Measurements from ENCODE around the gene ADGRL2. TPM values are rescaled to one million over a fixed set of nuclear protein-coding genes. Genes with fewer than 3 reads are reported as not detected.

The ADGRL2 gene
- polyA plus RNA-seq, 3 donors, result not detected

DNA sequence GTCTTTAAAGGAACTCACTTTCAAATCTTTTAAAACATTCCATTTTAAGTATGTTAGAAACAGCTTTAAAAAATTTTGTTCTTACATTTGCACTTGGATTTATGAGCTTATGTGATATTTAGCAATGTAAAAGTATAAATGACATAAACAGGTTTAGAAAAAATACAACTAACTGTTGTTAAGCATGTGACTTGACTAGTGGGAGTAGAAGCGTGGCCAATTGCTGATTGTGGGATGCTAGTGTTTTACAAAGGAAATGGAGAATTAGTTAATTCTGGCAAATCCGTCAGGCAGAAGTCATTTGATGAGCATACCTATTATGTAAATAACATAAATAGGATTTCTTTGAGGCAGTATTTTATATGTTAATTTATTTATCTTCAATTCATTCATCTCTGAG is 175.8 kb downstream of the ADGRL2 start:
- no CpG with 5 or more reads among the region's 2 CpGs for whole genome bisulfite sequencing (ENCODE audit: insufficient coverage)
- Histone ChIP-seq H3K4me3 (replicated peaks in 1 of 3; ENCODE audit: low read depth in 2 of 3, low read length in 3 of 3) (no peak overlapping the region), H3K9me3 (replicated peaks in 1 of 2; ENCODE audit: control insufficient read depth in 1 of 2, insufficient read depth in 1 of 2, low read length in 2 of 2) (no peaks in the 10 kb centered on the region), H3K9ac (ENCODE audit: insufficient read depth, low read length, poor library complexity, severe bottlenecking) (no peak overlapping the region), H4K20me1 (ENCODE audit: insufficient read depth, low read length) (no peaks in the 10 kb centered on the region), H3K4me1 (ENCODE audit: control insufficient read depth in 1 of 2, insufficient read depth in 2 of 2, low read length in 2 of 2) (no peaks in the 10 kb centered on the region), H3K27ac (ENCODE audit: low read depth in 1 of 2, low read length in 2 of 2) (no peak overlapping the region), H3K36me3 (replicated peaks in 1 of 2; ENCODE audit: control insufficient read depth in 1 of 2, insufficient read depth in 2 of 2, low read length in 2 of 2) (no peaks in the 10 kb centered on the region), H3K27me3 (ENCODE audit: control insufficient read depth in 2 of 2, insufficient read depth in 2 of 2, low read length in 2 of 2) (no peaks in the 10 kb centered on the region), H3K4me2 (replicated peaks; ENCODE audit: extremely low read depth, low read length, poor library complexity, severe bottlenecking) (no peak overlapping the region), H2AFZ (ENCODE audit: insufficient read depth, low read depth, low read length, poor library complexity, severe bottlenecking) (no peak overlapping the region), H3K79me2 (ENCODE audit: insufficient read depth, low read length) (no peaks in the 10 kb centered on the region)
- no peak overlapping the region for H3K27ac Mint-ChIP-seq
- DNase-seq, result no peak
- no peaks in the 10 kb centered on the region for H3K36me3 Mint-ChIP-seq
- TF ChIP-seq, protein P1, sequence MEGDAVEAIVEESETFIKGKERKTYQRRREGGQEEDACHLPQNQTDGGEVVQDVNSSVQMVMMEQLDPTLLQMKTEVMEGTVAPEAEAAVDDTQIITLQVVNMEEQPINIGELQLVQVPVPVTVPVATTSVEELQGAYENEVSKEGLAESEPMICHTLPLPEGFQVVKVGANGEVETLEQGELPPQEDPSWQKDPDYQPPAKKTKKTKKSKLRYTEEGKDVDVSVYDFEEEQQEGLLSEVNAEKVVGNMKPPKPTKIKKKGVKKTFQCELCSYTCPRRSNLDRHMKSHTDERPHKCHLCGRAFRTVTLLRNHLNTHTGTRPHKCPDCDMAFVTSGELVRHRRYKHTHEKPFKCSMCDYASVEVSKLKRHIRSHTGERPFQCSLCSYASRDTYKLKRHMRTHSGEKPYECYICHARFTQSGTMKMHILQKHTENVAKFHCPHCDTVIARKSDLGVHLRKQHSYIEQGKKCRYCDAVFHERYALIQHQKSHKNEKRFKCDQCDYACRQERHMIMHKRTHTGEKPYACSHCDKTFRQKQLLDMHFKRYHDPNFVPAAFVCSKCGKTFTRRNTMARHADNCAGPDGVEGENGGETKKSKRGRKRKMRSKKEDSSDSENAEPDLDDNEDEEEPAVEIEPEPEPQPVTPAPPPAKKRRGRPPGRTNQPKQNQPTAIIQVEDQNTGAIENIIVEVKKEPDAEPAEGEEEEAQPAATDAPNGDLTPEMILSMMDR (IDR thresholded peaks at IDR 0.05), result no peak
- intact Hi-C loops (cut with micrococcal nuclease), result no loop called here
- peaks cover 0 to 2% (median 0%) of the 10 kb centered on the region in 7 donors for H3K9me3 Mint-ChIP-seq
- H3K4me1 Mint-ChIP-seq, result no peaks in the 10 kb centered on the region
- no peaks in the 10 kb centered on the region for H3K27me3 Mint-ChIP-seq (ENCODE audit: low read depth in 3 of 3)
- H3K4me3 Mint-ChIP-seq, result no peak overlapping the region

DNA sequence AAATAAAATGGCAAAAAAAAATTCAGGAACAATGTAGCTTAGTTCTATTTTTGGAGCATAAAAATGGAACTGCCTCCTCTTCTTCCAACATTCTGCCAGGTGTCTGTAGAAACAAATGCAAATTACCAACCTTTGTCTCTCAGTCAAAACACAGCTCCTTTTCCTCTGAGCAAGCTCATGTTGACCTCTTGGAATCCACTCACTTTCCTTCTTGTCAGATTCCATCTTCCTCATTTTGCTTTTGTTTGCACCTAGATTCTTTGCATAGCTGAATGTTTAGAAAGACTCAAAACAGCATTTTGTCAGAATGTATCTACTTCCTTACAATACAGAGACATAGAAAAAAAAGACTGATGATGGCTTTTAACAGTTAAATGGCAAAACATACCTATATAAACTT is 178.2 kb downstream of the ADGRL2 start:
- intact Hi-C loops (cut with micrococcal nuclease), result no loop called here

More for the DNA sequence above, 178.2 kb downstream of the ADGRL2 start:
- Mint-ChIP-seq H3K4me3 (no peak overlapping the region), H3K27ac (no peak overlapping the region), H3K27me3 (ENCODE audit: low read depth in 3 of 3) (no peaks in the 10 kb centered on the region), H3K9me3 (peaks cover 0 to 2% (median 0%) of the 10 kb centered on the region in 7 donors), H3K4me1 (no peaks in the 10 kb centered on the region), H3K36me3 (no peaks in the 10 kb centered on the region)
- DNase-seq, result no peak
- no peaks in the 10 kb centered on the region for H3K9me3 ChIP-seq (replicated peaks in 1 of 2; ENCODE audit: control insufficient read depth in 1 of 2, insufficient read depth in 1 of 2, low read length in 2 of 2)
- H3K36me3 ChIP-seq (replicated peaks in 1 of 2; ENCODE audit: control insufficient read depth in 1 of 2, insufficient read depth in 2 of 2, low read length in 2 of 2), result no peaks in the 10 kb centered on the region
- H3K4me3 ChIP-seq (replicated peaks in 1 of 3; ENCODE audit: low read depth in 2 of 3, low read length in 3 of 3), result no peak overlapping the region
- H3K4me1 ChIP-seq (ENCODE audit: control insufficient read depth in 1 of 2, insufficient read depth in 2 of 2, low read length in 2 of 2), result no peaks in the 10 kb centered on the region
- no peaks in the 10 kb centered on the region for H3K79me2 ChIP-seq (ENCODE audit: insufficient read depth, low read length)
- no peak overlapping the region for H2AFZ ChIP-seq (ENCODE audit: insufficient read depth, low read depth, low read length, poor library complexity, severe bottlenecking)
- TF ChIP-seq, protein P1 (IDR thresholded peaks at IDR 0.05), result no peak
- H3K9ac ChIP-seq (ENCODE audit: insufficient read depth, low read length, poor library complexity, severe bottlenecking), result no peak overlapping the region
- H3K4me2 ChIP-seq (replicated peaks; ENCODE audit: extremely low read depth, low read length, poor library complexity, severe bottlenecking), result no peak overlapping the region
- no peak overlapping the region for H3K27ac ChIP-seq (ENCODE audit: low read depth in 1 of 2, low read length in 2 of 2)
- no peaks in the 10 kb centered on the region for H3K27me3 ChIP-seq (ENCODE audit: control insufficient read depth in 2 of 2, insufficient read depth in 2 of 2, low read length in 2 of 2)
- H4K20me1 ChIP-seq (ENCODE audit: insufficient read depth, low read length), result no peaks in the 10 kb centered on the region

Data from CD14-positive monocyte (primary cell).